RWPE2 (cell line): ENCODE measurements around the gene WDR86.

Experiments used
- ATAC-seq: fragments of 200-7000 bp; cut with Tn5 transposase; 3 replicates; pipeline ENCODE4 v1.9.1; 2021; ENCODE audit warnings: low read depth
- DNase-seq: peaks from one replicate; pipeline ENCODE4 v3.0.0-alpha.2; 2020; ENCODE audit warnings: low spot score
- H3K27ac ChIP-seq: fragments of 450-650 bp; 2 replicates; pipeline ENCODE4 v1.5.1; 2017; ENCODE audit warnings: mild to moderate bottlenecking; ENCODE audit not compliant: poor library complexity, severe bottlenecking
- H3K27me3 ChIP-seq: fragments of 250-450 bp; sonication (Bioruptor Pico); 2 replicates; pipeline ENCODE4 v1.5.1; 2021; ENCODE audit warnings: mild to moderate bottlenecking, moderate library complexity; ENCODE audit not compliant: insufficient read depth, poor library complexity, severe bottlenecking
- H3K36me3 ChIP-seq: fragments of 250-450 bp; sonication (Bioruptor Pico); 2 replicates; pipeline ENCODE4 v1.5.1; 2020; ENCODE audit warnings: low read depth, mild to moderate bottlenecking, moderate library complexity
- H3K4me1 ChIP-seq: fragments of 250-450 bp; sonication (Bioruptor Pico); 2 replicates; pipeline ENCODE4 v1.5.1; 2021; ENCODE audit warnings: mild to moderate bottlenecking, moderate library complexity; ENCODE audit not compliant: insufficient read depth, poor library complexity, severe bottlenecking
- H3K4me3 ChIP-seq: fragments of 250-450 bp; sonication (Bioruptor Pico); 2 replicates; pipeline ENCODE4 v1.5.1; 2021; ENCODE audit warnings: mild to moderate bottlenecking, moderate library complexity; ENCODE audit not compliant: severe bottlenecking
- H3K9me3 ChIP-seq: fragments of 250-450 bp; sonication (Bioruptor Pico); 2 replicates; pipeline ENCODE4 v1.5.1; 2021; ENCODE audit warnings: mild to moderate bottlenecking, moderate library complexity; ENCODE audit not compliant: severe bottlenecking
- TF ChIP-seq, protein P1 (sequence below): fragments of 450-650 bp; IDR thresholded peaks from one replicate; pipeline ENCODE4 v1.5.1; 2017; ENCODE audit warnings: mild to moderate bottlenecking, moderate library complexity; ENCODE audit not compliant: poor library complexity, severe bottlenecking

WDR86 gene

DNA sequence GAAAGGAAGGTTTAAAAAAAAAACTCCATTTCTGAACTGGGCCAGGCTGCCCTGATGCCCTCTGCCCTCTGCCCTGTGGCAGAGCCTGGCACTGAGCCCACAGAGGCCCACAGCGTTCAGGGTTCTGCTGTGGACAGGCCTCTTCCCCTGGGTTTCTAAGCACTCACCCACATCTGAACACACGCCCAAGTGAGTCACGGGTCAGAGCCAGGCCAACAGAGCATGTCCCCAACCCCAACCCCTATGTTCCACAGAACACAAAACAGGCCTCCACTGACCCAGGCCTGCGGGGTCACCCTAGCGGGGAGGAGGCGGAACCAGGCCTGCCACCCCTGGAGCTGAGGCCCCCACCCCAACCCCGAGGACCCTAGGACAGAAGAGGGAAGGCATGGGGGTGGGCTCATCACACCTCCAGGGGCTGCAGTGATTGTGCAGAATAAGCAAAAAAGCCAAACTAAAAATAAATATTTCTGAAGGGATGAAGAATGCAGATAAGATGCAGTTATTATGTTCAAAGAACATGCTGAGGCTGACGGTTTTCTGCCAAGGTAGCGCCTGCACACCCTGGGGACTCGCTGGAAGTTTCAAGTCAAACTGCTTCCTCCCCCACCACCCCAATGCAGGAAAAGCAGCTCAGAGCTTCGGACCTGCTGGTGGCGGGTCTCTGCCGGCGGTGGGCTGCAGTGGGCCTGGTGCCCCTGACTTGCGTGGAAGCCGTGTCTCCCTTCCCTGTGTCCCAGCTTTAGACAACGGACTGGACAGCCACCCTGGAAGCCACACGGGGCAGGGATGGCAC, 5.4 kb downstream of the WDR86 start:
- TF ChIP-seq, protein P1, sequence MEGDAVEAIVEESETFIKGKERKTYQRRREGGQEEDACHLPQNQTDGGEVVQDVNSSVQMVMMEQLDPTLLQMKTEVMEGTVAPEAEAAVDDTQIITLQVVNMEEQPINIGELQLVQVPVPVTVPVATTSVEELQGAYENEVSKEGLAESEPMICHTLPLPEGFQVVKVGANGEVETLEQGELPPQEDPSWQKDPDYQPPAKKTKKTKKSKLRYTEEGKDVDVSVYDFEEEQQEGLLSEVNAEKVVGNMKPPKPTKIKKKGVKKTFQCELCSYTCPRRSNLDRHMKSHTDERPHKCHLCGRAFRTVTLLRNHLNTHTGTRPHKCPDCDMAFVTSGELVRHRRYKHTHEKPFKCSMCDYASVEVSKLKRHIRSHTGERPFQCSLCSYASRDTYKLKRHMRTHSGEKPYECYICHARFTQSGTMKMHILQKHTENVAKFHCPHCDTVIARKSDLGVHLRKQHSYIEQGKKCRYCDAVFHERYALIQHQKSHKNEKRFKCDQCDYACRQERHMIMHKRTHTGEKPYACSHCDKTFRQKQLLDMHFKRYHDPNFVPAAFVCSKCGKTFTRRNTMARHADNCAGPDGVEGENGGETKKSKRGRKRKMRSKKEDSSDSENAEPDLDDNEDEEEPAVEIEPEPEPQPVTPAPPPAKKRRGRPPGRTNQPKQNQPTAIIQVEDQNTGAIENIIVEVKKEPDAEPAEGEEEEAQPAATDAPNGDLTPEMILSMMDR = no peak
- DNase-seq = no peak
- Histone ChIP-seq H3K27ac (no peak overlapping the region), H3K9me3 (no peaks in the 10 kb centered on the region), H3K4me3 (no peak overlapping the region), H3K4me1 (no peaks in the 10 kb centered on the region), H3K36me3 (no peaks in the 10 kb centered on the region), H3K27me3 (peaks cover 11% of the 10 kb centered on the region)
- peak; percentile 71 for ATAC-seq

DNA sequence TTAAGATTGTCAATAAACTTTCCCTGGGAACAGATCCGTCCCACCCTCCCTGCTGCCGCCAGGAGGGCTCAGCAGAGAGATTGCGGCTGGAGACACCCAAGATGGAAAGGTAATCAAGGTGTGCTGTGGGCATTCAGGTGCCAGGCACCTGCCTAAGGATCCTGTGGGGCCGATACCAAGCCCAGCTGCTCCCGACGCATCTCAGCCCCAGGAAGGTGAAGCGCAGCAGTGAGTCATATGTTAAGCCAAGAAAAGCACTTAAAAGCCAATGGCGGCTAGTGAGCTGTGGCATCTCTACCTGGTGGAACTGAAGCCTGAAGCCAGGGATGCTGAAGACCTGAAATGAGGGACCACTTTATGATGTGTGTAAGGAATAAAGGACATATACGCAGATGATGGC, 6.1 kb downstream of the WDR86 start:
- no peaks in the 10 kb centered on the region for H3K9me3 ChIP-seq
- H3K27ac ChIP-seq = no peak overlapping the region
- TF ChIP-seq, protein P1 = no peak
- no peaks in the 10 kb centered on the region for H3K36me3 ChIP-seq
- ATAC-seq (peak; percentile 84), DNase-seq (no peak)
- H3K27me3 ChIP-seq = peaks cover 4% of the 10 kb centered on the region
- no peaks in the 10 kb centered on the region for H3K4me1 ChIP-seq
- no peak overlapping the region for H3K4me3 ChIP-seq

DNA sequence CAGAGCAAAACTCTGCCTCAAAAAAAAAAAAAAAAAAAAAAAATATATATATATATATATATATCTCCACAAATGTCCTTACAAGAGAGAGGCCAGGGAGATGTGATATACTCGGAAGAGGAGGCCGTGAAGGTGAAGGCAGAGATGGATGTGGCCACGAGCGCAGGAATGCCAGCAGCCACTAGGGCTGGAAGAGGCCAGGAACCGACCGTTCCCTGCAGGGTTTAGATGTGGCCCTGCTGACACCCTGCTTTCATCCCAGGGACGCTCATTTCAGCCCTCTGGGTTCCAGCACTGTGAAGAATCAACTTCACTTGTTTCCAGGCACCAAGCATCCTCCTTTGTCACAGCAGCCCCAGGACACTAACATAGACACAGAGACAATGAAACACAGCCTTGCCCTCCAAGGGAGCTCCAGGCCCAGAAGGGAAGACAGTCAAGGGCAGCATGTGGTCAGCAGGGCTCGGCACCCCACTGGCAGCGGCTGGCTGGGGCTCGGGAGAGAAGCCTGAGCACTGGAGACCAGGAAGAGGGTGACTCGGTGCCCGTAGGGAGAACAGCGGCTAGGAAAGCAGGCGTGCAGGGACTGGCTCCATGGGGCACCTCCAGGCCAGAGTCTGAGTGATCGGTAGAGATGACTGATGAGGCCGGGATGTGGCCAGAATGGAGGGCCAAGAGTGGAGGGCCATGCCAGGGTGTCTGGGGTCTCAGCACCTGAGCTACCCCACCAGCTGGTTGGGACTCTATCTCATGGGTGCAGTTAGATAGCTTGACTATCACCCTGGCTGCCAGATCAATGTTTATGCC, 7.6 kb downstream of the WDR86 start:
- Histone ChIP-seq H3K4me3 (no peak overlapping the region), H3K4me1 (no peaks in the 10 kb centered on the region), H3K27me3 (no peaks in the 10 kb centered on the region), H3K9me3 (no peaks in the 10 kb centered on the region), H3K36me3 (no peaks in the 10 kb centered on the region), H3K27ac (no peak overlapping the region)
- TF ChIP-seq, protein P1 = no peak
- ATAC-seq (no peak), DNase-seq (no peak)

DNA sequence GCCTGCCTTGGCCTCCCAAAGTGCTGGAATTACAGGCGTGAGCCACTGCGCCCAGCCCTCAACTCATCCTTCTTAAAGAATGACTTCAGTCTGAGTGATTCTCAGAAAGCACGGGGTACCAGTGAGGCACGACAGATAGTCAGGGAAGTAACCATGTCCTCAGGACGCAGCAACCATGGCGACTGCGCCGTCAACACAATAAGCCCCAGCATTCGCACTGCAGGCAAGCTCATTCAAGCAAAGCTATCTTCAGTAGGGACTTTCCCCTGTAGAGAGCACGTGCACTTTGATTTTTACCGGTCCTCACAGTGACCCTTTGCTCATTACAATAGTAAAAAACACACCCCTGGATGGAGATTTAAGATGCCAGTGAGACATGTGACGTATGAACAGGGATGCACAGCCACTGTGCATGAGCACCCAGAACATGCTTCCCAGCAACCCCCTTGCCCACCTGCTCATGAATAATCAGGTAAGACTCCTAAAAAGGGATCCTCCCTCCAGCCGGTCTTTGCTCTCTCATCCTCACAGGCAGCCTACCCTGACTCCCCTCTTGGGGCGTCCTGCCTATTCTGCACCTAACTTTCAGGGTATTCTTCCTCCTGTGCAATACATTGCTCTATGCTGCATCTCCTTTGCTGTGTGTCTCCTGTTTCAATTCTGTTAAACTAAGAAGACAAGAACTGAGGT, 9.1 kb downstream of the WDR86 start:
- DNase-seq = no peak
- TF ChIP-seq, protein P1 = no peak
- Histone ChIP-seq H3K27me3 (no peaks in the 10 kb centered on the region), H3K4me3 (no peak overlapping the region), H3K4me1 (no peaks in the 10 kb centered on the region), H3K36me3 (no peaks in the 10 kb centered on the region), H3K9me3 (no peaks in the 10 kb centered on the region), H3K27ac (no peak overlapping the region)
- no peak for ATAC-seq
